Neuronal stem cell (in vitro differentiated cells): ENCODE results near the gene TMEM87B.
A peak's percentile ranks its signal among the peaks of the same experiment; 100 is the strongest.

ENCODE experiments used
- DNase-seq: peaks from one replicate; pipeline ENCODE4 v3.0.0-alpha.2; 2013; ENCODE audit warnings: low spot score
- H2AFZ ChIP-seq: one replicate; pipeline ENCODE4 v1.6.1; 2013; ENCODE audit warnings: mild to moderate bottlenecking, low read length, inconsistent platforms
- H2AK5ac ChIP-seq: 2 replicates; pipeline ENCODE4 v1.6.1; 2013; ENCODE audit warnings: low read depth, mild to moderate bottlenecking, inconsistent platforms, low read length, moderate library complexity, mixed read lengths
- H2BK120ac ChIP-seq: 2 replicates; pipeline ENCODE4 v1.6.1; 2013; ENCODE audit warnings: low read depth, mild to moderate bottlenecking, inconsistent platforms, low read length, moderate library complexity, mixed read lengths
- H2BK12ac ChIP-seq: one replicate; pipeline ENCODE4 v1.6.1; 2013; ENCODE audit warnings: low read length, inconsistent platforms
- H2BK15ac ChIP-seq: 2 replicates; pipeline ENCODE4 v1.6.1; 2013; ENCODE audit warnings: mild to moderate bottlenecking, low read length, inconsistent platforms, mixed read lengths
- H2BK5ac ChIP-seq: one replicate; pipeline ENCODE4 v1.6.1; 2013; ENCODE audit warnings: inconsistent platforms, mild to moderate bottlenecking, low read length, moderate library complexity
- H3K14ac ChIP-seq: one replicate; pipeline ENCODE4 v1.6.1; 2013; ENCODE audit warnings: low read length, inconsistent platforms
- H3K18ac ChIP-seq: 2 replicates; pipeline ENCODE4 v1.6.1; 2013; ENCODE audit warnings: low read length, inconsistent platforms
- H3K23ac ChIP-seq: 2 replicates; pipeline ENCODE4 v1.6.1; 2013; ENCODE audit warnings: low read depth, mild to moderate bottlenecking, mixed read lengths, low read length, inconsistent platforms; ENCODE audit not compliant: poor library complexity
- H3K27ac ChIP-seq: replicated peaks from 3 replicates; pipeline ENCODE4 v1.5.1; 2013; ENCODE audit warnings: low read length, inconsistent platforms
- H3K27me3 ChIP-seq, 3 experiments: 2 replicates each; pipeline ENCODE4 v1.6.1; 2013; ENCODE audit warnings: low read length in 3 of 3, mild to moderate bottlenecking in 2 of 3, inconsistent platforms in 1 of 3, low read depth in 1 of 3, mixed read lengths in 1 of 3, moderate library complexity in 1 of 3; ENCODE audit not compliant: control insufficient read depth in 3 of 3, insufficient read depth in 3 of 3
- H3K36me3 ChIP-seq, 2 donors: replicated peaks in 1 of 2; 2 replicates each; pipeline ENCODE4 v1.6.1; 2013; ENCODE audit warnings: low read length in 2 of 2; ENCODE audit not compliant: control insufficient read depth in 2 of 2, insufficient read depth in 2 of 2
- H3K4ac ChIP-seq: 2 replicates; pipeline ENCODE4 v1.6.1; 2013; ENCODE audit warnings: inconsistent platforms, mild to moderate bottlenecking, low read length, moderate library complexity
- H3K4me1 ChIP-seq, 2 donors: 1 replicate in 1 of 2; 2 replicates in 1 of 2; pipeline ENCODE4 v1.6.1; 2013; ENCODE audit warnings: low read length in 2 of 2, low read depth in 1 of 2; ENCODE audit not compliant: control insufficient read depth in 2 of 2, insufficient read depth in 1 of 2
- H3K4me2 ChIP-seq: one replicate; pipeline ENCODE4 v1.6.1; 2013; ENCODE audit warnings: mild to moderate bottlenecking, low read length, inconsistent platforms; ENCODE audit not compliant: insufficient read depth, poor library complexity, severe bottlenecking
- H3K4me3 ChIP-seq, 2 donors: 2 replicates each; pipeline ENCODE4 v1.5.1; 2013; ENCODE audit warnings: low read length in 2 of 2, mild to moderate bottlenecking in 2 of 2, inconsistent platforms in 1 of 2, moderate library complexity in 1 of 2
- H3K79me1 ChIP-seq: one replicate; pipeline ENCODE4 v1.6.1; 2013; ENCODE audit warnings: low read depth, mild to moderate bottlenecking, inconsistent platforms, low read length, moderate library complexity
- H3K9ac ChIP-seq: one replicate; pipeline ENCODE4 v1.6.1; 2013; ENCODE audit warnings: mild to moderate bottlenecking, low read depth, low read length, inconsistent platforms; ENCODE audit not compliant: poor library complexity
- H3K9me3 ChIP-seq, 2 donors: replicated peaks in 1 of 2; 2 replicates each; pipeline versions ENCODE3 to v1.6.1; 2013; ENCODE audit warnings: low read length in 2 of 2, mild to moderate bottlenecking in 2 of 2, inconsistent platforms in 1 of 2, low read depth in 1 of 2, mixed read lengths in 1 of 2, moderate library complexity in 1 of 2; ENCODE audit not compliant: control insufficient read depth in 2 of 2, insufficient read depth in 1 of 2
- H4K8ac ChIP-seq: one replicate; pipeline ENCODE4 v1.6.1; 2013; ENCODE audit warnings: low read depth, mild to moderate bottlenecking, inconsistent platforms, low read length, moderate library complexity
- H4K91ac ChIP-seq: one replicate; pipeline ENCODE4 v1.6.1; 2013; ENCODE audit warnings: low read length, low read depth, mild to moderate bottlenecking, inconsistent platforms; ENCODE audit not compliant: poor library complexity
- WGBS, 2 donors: extraction: QIAGEN DNeasy Blood & Tissue Kit; methylation state at CpG; one replicate each; pipeline ENCODE4 v1.1.7; 2013; ENCODE audit warnings: missing lambda C conversion rate in 2 of 2, mixed read lengths in 1 of 2; ENCODE audit not compliant: insufficient read length in 2 of 2, insufficient replicate concordance in 1 of 2; ENCODE audit errors: extremely low coverage in 2 of 2; 5-methylcytosine and 5-hydroxymethylcytosine counted together

TMEM87B gene

GRCh38 chr2:112142525-112143078, 87.5 kb downstream of the TMEM87B start:
- H2AK5ac ChIP-seq: no peak overlapping the region
- H4K8ac ChIP-seq: no peak overlapping the region
- H3K9ac ChIP-seq: no peak overlapping the region
- no peak overlapping the region for H3K14ac ChIP-seq
- no peak overlapping the region for H2BK15ac ChIP-seq
- no peak overlapping the region for H4K91ac ChIP-seq
- H2AFZ ChIP-seq: no peak overlapping the region
- no peak overlapping the region for H3K4me3 ChIP-seq
- no peak overlapping the region for H3K18ac ChIP-seq
- no peak overlapping the region for H3K4ac ChIP-seq
- H3K27ac ChIP-seq: no peak overlapping the region
- no peak for DNase-seq
- H3K4me1 ChIP-seq: peaks cover 0 to 22% of the 10 kb centered on the region in 2 donors
- peaks cover 0 to 4% (median under 1%) of the 10 kb centered on the region in 3 experiments for H3K27me3 ChIP-seq
- no peak overlapping the region for H2BK5ac ChIP-seq
- H3K36me3 ChIP-seq: peaks cover 0 to 13% of the 10 kb centered on the region in 2 donors
- H2BK12ac ChIP-seq: no peak overlapping the region
- peaks cover 11% of the 10 kb centered on the region for H3K79me1 ChIP-seq
- H2BK120ac ChIP-seq: no peak overlapping the region
- H3K4me2 ChIP-seq: no peak overlapping the region
- no peaks in the 10 kb centered on the region for H3K9me3 ChIP-seq
- no CpG with 5 or more reads among the region's 8 CpGs for WGBS, 2 donors
- peak overlapping the region; percentile 22 for H3K23ac ChIP-seq

- Histone ChIP-seq H4K91ac (no peak overlapping the region), H2BK120ac (no peak overlapping the region), H3K4ac (no peak overlapping the region), H2AK5ac (no peak overlapping the region), H3K4me3 (no peak overlapping the region), H2BK5ac (no peak overlapping the region), H4K8ac (no peak overlapping the region), H2BK12ac (no peak overlapping the region), H3K27ac (no peak overlapping the region), H3K23ac (no peak overlapping the region), H3K18ac (no peak overlapping the region), H3K14ac (no peak overlapping the region), H2BK15ac (no peak overlapping the region), H3K27me3 (no peaks in the 10 kb centered on the region), H3K4me1 (peaks cover 0 to 18% of the 10 kb centered on the region in 2 donors), H3K9me3 (no peaks in the 10 kb centered on the region), H3K9ac (no peak overlapping the region), H3K36me3 (peaks cover 0 to 13% of the 10 kb centered on the region in 2 donors), H3K4me2 (no peak overlapping the region), H3K79me1 (peaks cover 11% of the 10 kb centered on the region), H2AFZ (no peak overlapping the region)
- no peak for DNase-seq
- WGBS, 2 donors: no CpG with 5 or more reads among the region's 5 CpGs
These were observed 88.1 kb downstream of the TMEM87B start for GRCh38 chr2:112143150-112143549.

- DNase-seq: no peak
- Histone ChIP-seq H2AK5ac (no peak overlapping the region), H3K9me3 (no peaks in the 10 kb centered on the region), H2BK120ac (no peak overlapping the region), H3K4ac (no peak overlapping the region), H2BK5ac (no peak overlapping the region), H3K9ac (no peak overlapping the region), H3K27ac (no peak overlapping the region), H3K79me1 (peaks cover 13% of the 10 kb centered on the region), H3K18ac (no peak overlapping the region), H3K36me3 (peaks cover 0 to 17% of the 10 kb centered on the region in 2 donors), H3K4me3 (no peak overlapping the region), H3K4me1 (peaks cover 4 to 27% of the 10 kb centered on the region in 2 donors), H2BK12ac (no peak overlapping the region), H4K8ac (no peak overlapping the region), H3K23ac (no peak overlapping the region), H3K14ac (no peak overlapping the region), H2AFZ (no peak overlapping the region), H4K91ac (no peak overlapping the region), H2BK15ac (no peak overlapping the region), H3K4me2 (no peak overlapping the region), H3K27me3 (no peaks in the 10 kb centered on the region)
- WGBS, 2 donors: no CpG with 5 or more reads among the region's 6 CpGs
These were observed 89.9 kb downstream of the TMEM87B start for GRCh38 chr2:112144966-112145365.

GRCh38 chr2:112147382-112148168, 92.5 kb downstream of the TMEM87B start:
- Histone ChIP-seq H3K79me1 (peaks cover 4% of the 10 kb centered on the region), H2BK15ac (no peak overlapping the region), H3K4me1 (peaks cover 7 to 23% of the 10 kb centered on the region in 2 donors), H3K9ac (no peak overlapping the region), H4K91ac (no peak overlapping the region), H3K4me3 (no peak overlapping the region), H4K8ac (no peak overlapping the region), H2BK120ac (no peak overlapping the region), H2BK12ac (no peak overlapping the region), H3K36me3 (peaks cover 0 to 15% of the 10 kb centered on the region in 2 donors), H2BK5ac (no peak overlapping the region), H3K14ac (no peak overlapping the region), H2AFZ (no peak overlapping the region), H3K9me3 (no peaks in the 10 kb centered on the region), H3K4ac (no peak overlapping the region), H3K27me3 (no peaks in the 10 kb centered on the region), H3K18ac (no peak overlapping the region), H3K27ac (no peak overlapping the region), H3K23ac (no peak overlapping the region), H2AK5ac (no peak overlapping the region), H3K4me2 (no peak overlapping the region)
- no peak for DNase-seq
- no CpG with 5 or more reads among the region's 17 CpGs for WGBS, 2 donors
